HG02678 (cell line): ENCODE data around the gene LRRC9.
"Not testable (repeated sequence)": the region's sequence is repeated elsewhere in the genome, so short reads cannot be mapped to it uniquely, and the experiment has no call there.

ENCODE experiments used
- ATAC-seq: cut with Tn5 transposase; IDR thresholded peaks from one replicate; pipeline ENCODE4 v1.9.1; 2021; ENCODE audit warnings: mild to moderate bottlenecking, moderate library complexity; ENCODE audit not compliant: unreplicated experiment

The LRRC9 gene

DNA sequence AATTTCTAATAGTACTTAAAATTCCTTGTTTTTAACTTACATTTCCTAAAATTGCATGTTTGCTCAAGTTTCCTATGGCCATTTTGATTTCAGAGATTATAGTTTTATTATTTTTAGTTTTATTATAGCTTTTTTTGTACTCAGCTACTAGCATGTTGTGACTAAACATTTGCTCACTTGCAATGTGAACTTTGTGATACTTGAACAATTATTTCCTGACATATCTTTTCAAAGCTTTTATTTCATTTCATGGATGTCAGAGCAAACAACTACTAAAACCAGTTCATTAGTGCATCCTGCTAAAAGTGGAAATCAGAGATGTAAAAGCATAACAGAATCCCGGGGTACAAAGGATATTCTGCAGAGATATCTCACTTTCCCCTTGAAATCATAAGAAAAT is 138.1 kb downstream of the LRRC9 start:
- no peak for ATAC-seq

DNA sequence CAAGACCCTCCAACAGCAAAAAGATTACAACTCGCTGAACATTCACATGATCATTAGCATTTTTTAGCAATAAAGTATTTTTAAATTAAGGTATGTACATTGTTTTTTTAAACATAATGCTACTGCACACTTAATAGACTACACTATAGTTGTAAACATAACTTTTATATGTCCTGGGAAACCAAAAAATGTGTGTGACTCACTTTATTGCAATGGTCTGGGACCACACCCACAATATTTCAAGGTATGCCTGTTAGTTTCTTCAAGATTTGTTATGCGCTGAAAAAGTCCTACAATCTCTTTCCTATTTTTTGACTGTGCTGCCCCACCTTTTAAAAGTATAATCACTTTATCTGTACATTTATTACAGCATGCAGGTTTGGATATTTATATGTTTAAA is 141.4 kb downstream of the LRRC9 start:
- ATAC-seq = no peak

DNA sequence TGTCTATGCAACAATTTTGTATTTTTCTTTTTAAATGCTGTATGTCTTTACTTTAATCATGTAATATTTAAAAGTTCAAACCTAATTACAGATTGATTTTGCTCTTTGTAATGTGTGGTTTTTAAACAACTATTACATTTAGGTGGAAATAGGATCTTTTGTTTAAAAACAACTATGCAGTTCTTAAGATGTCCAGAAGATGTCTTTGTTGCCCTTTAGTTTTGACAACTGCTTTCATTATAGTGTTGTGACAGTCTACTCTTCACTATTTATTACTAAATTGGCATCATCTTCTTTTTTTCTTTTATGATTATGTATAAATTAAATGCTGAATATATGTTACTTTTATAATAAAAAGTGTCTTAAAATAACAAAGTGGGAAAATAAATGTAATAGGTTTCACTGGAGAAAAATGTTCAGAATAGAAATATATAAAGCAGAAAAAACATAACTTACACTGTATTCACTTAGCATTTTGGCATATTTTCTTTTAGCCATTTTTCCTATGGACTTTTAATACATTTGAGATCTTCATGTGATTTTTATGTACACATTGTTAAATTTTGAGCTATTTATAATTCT is 144.6 kb downstream of the LRRC9 start:
- peak; percentile 57 for ATAC-seq

DNA sequence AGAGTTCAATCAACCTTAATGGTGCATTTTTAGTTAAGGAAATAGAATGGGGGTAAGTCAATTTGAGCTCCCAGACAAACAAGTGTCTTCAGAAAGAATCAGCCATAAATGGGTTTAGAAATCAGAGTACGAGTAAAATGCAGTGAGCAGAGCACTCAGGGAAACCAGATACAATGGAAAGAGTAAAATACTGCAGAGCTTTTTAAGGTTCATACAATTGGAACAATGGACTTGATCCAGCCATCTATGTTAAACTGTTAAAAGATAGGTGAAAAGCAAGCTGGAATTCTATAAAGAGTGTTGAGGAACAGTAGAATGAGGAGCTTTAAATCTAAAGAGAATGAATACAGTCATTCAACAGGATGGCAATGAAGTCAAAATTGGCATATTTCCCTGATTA is 147.9 kb downstream of the LRRC9 start:
- ATAC-seq = no peak

DNA sequence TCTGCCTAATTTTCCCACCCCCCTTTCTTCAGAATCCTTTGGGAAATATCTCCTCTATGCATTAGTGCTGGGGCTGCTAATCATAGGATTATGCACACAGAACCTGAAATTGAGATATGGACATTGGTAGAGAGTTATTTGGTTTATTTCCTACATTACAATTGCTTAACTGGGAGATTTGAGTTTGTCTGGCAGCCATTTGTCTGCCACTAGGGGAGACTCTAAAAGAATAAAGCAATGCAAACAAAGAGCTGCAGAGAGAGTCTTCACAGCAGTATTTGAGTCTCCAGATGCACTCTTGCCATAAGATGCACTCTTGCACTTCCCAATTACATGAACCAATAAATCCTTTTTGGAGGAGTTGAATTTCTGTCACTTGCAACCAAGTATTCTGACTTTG is 159.8 kb downstream of the LRRC9 start:
- no peak for ATAC-seq

DNA sequence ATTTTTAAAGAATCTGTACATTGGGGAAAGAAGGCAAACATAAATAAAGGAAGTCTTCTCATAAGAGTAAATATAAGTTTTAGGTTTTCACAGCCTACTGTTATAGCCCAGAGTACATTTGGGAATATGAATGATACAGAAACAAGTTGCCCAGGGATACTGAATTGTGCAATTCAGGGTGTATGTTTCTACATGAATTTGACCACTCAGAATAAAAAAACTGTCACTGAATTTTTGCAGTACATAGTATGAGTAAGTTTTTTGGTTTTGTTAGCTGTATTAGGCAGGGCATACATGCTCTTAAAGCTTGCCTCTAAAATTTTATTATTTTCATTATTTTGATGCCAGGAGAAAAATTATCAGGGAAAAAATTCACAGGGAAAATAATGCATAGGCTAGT is 165.1 kb downstream of the LRRC9 start:
- no peak for ATAC-seq

DNA sequence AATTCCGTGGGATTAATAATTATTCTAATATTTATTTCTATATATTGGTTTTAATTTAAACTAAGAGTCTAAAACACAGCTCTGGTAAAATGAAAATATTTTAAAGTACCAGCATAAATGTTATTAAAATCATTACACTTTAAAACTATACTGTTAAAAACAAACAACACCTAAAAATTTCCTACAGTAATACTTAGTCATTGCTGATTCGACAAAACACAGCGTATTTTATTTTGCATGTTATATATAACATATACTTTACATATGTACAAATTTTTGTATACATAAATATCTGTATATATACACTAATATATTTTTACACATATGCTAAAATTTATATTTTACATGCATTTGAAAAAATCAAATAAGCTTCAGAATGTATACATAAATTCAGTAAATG is 165.7 kb downstream of the LRRC9 start:
- ATAC-seq = no peak

DNA sequence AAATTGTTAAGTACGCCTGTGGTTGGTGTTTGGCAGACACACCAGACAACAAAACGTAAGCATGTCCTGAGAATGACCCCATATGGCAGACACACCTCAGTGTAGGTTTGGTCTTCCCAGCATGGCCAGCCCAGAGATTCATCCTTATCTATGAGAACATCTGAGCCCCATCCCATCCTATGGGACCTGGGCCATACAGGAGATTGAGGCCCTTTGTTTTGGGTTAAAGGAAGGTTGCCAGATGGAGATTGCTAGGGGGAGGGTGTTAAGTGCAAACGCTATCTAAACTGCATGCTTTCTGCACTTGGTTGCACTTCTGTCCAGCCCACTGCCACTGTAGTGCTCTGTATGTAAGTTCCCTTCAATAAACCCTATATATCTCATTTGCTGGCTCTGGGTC is 167.7 kb downstream of the LRRC9 start:
- no peak for ATAC-seq

DNA sequence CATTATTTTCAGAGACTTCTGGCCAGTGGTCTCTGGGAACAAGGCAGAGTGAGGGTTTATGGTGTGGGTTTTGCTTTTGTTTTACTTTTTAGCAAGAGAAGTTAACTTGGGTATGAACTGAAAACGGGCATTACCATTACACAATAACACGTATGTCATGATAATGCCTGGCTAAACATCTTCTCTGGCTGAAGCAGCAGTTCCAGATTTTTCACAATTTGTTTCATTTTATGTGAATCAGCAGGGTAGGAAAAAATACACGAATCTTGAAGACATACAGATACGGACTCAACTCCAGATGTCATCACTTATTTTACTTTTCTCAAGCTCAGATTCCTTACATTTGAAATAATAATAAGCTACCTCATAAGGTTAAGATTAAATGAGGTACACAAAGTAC is 169.3 kb downstream of the LRRC9 start:
- ATAC-seq = no peak

DNA sequence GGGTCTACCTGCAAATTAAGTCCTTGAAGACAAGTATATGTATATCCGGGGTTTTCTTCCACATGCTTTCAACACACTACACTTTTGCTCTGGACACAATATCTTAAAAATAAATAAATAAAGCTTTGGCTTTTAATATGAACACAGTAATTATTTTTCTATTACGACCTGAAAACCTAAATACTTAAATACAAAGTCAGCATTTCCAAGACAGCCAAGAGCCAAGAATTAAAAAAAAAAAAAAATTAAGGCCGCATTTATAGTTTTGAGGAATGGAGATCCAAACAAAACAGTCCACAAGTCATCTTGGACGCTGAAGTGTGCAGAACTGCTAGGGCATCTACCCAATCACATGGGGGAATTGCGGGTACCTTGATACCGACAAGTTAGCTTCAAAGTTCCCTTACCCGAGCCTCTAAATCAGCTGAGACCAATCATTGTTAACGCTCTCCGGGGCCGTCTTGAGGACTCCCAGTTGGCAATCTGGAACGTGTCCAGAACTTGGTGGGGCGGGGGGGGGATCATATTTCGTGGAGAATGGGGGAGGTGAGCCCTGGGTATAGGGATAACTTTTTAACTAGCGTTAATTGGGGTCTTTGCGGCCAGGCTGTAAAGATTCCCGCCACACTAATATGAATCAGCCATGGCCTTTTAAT is 171.0 kb downstream of the LRRC9 start:
- no peak for ATAC-seq

DNA sequence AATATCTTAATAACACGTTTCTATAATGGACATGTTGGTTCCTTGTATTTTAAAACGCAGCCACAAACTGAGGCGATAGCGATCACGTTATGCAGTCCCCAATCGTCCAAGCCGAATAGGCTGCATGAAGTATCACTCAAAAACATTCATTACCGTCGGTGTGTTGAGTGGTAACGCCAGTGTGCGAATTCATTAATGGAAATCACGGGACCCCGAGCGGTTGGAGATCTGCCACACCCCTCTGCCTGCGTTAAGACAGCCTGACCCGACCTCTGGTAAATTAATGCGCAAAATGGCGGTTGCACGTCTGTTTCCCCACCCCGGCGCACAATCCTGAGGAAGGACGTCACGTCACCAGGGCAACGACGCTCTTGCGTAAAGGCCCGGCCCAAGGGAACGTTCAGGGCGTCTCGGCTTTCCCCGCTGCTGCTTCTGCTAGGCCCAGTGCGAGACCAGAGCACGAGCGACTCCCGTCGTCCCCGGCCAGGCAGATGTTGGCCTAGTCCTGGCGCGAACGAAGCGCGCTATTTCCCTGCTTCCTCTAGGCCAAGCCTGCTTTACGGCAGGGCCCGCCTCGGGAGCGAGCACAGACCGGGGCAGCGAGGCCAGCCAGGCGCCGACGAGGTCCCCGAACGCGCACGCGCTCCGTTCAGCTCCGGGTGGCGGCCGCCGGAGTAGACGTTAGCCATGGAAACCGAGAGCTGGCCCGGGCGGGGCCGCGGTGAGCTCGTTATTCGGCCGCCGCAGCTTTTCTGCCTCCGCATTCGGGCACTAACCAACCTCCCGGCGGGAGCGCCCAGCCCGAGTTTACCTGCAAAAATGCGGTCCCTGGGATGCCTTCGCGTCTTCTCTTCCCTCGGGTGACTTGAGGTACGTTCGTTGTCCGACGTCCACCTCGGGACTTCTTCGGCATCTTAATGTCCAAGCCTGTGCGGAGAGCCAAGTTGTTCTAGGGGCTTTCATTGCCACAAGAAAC is 171.9 kb downstream of the LRRC9 start, which contains the start of gene PCNX4:
Gene PCNX4, plus strand, starts transcription at position 374 of the 976 bp plus-strand sequence. CDS start 15,716 bp downstream, outside the sequence.
- ATAC-seq = peak; percentile 95

DNA sequence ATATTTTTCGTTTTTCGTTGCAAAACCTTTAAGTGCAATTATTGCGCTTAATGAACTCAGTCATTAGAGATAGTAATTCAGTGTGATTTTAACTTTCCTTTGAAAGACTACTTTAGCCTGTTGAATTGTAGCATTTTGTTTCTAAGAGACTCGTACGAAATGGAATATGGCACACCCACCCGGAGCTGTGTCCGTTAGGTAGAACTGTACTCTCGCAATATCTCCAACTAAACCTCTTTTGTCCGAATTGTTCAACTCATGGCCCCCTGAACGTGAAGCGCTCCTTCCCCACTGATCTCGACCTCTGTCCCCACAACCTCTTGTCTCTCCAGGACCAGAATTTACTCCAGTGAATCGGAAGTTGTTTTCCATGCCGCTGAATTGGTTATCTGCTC is 172.6 kb downstream of the LRRC9 start:
- ATAC-seq = no peak

DNA sequence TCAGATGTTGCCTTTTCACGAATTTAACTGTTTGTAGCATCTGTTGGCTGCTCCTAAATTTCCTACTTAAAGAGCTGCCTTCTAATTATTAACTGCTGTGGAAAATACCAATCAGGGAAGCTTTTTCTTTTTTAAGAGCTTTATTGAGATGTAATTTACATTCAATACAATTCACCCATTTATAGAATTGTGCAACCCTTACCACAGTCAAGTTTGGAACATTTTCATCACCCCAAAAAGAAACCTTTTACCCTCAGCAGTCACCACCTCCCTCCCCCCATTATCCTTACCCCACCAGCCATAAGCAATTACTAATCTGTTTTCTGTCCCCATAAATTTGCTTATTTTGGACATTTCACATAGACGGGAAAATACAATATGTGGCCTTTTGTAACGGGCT is 173.1 kb downstream of the LRRC9 start:
- ATAC-seq = no peak

DNA sequence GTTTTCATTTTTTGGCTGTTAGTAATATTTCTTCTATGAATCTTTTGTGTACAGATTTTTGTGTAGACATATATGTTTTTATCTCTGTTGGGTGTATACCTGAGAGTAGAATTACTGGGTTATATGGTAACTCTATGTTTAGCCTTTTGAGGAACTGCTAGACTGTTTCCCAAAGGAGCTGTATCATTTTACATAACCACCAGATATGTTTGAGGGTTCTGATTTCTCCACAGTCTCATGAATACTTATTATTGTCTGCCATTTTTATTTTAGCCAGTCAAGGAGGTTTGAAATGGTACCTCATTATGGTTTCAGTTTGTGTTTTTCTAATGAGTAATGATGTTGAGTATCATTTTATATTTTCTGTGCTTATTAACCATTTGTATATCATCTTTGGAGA is 173.7 kb downstream of the LRRC9 start:
- ATAC-seq = no peak

DNA sequence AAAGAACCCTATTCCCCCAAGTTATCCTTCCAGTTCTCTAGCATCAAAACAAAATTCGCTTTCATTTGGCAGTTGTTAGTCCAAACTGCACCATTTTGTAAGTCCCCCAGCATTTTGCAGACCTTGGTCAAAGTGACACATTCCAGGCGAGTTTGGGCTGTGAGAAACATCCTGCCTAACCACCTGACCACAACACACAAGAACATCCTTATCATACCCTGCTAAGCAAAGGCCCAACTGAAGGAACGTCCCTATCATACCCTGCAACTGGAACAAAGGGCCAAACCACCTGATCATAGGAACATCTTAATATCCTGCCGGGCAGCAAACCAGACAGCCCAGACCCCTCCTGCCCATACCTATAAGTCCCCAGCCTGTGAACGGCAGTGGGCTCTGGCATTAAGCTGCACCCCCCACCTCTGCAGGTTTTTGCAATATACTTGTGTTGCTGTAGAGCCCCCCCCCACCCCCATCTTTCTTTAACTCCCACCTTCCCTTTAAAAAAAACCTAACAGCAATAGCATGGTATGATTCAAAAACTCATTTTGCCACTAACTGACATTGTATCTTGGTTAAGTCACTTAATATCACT is 174.5 kb downstream of the LRRC9 start:
- no peak for ATAC-seq

DNA sequence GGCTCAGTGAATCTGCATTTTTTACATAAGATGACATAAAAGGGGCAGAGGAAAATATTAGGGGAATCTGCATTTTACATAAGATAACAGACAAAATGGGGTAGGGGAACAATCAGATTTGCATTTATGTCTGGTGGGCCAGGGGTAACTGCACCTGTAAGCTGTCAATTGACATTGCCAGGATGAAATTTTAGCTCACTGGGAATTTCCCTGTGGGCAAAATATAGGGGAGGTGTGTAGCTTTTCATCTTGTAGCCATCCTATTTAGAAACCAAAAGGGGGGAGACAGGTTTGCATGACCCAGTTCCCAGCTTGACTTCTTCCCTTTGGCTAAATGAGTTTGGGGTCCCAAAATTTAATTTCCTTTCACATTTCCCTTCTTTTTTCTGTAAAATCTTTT is 175.3 kb downstream of the LRRC9 start:
- ATAC-seq = no peak

DNA sequence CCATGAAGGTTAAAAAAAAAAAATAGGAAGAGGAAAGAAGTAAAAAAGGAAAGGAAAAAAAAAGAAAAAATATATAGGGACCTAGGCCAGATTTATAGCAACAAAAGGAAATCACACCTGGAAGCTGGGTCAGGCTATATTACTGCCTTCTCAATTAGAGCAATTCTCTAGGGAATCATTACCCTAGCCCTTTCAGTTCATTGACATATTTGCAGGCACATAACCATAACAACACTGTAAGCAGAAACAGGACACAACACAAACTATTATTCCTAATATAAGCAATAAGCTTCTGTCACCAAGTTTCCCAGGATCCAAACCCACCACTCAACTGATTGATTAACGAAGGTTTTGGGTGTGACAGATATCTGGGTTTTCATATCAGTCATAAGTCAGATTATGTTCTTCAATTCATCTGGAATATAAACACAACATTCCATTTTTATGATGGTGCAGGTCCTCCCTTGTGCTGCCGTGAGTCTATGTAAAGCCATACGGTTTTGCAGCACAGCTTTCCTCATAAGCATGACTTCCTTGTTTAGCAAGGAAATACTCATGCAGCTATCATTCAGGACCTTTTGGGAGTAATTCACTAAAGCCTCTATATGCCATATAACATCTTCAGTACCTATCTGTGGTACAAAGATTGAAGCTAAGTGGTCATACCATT is 176.0 kb downstream of the LRRC9 start:
- no peak for ATAC-seq

DNA sequence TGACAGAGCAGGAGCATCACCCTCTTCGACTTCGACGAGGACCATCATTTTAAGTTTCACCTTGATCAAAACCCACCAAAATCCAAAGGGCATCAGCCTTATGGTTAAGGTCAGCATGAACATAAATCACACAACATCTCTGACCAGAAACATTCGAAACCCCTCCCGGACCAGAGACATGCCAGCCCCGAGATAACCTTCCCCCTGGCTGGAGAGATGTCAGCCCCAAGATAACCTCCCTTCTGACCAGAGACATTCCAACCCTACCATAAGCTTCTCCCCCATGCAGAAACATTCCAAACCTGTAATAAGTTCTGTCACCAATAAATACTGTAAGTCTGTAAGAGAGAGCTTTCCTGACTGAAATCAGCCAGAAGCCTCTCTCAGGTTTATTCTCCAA is 178.0 kb downstream of the LRRC9 start:
- no peak for ATAC-seq

DNA sequence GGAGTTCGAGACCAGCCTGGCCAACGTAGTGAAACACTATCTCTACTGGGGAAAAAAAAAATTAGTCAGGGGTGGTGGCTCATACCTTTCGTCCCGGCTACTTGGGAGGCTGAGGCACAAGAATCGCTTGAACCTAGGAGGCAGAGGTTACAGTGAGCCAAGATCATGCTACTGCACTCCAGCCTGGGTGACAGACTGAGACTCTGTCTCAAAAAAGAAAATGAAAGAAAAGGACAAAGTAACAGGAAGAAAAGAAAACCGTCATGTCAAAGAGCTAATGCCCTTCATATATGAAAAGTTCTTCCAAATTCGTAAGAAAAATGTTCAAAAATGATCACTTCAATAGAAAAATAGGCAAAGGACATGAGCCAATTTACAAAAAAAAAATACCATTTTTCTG is 179.9 kb downstream of the LRRC9 start:
- ATAC-seq = not testable (repeated sequence)

DNA sequence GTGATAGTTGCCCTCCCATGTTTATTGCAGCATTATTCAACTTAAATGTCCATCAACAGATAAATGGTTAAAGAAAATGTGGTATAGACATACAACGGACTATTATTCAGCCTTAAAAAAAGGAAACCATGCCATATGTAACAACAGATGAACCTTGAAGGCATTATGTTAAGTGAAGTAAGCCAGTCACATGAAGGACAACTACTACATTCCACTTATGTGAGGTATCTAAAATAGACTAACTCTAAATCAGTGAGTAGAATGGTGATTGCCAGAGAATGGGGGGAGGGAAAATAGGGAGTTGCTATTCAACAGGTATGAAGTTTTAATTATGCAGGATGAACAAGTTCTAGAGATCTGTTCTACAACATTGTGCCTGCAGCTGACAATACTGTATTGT is 181.8 kb downstream of the LRRC9 start:
- no peak for ATAC-seq

DNA sequence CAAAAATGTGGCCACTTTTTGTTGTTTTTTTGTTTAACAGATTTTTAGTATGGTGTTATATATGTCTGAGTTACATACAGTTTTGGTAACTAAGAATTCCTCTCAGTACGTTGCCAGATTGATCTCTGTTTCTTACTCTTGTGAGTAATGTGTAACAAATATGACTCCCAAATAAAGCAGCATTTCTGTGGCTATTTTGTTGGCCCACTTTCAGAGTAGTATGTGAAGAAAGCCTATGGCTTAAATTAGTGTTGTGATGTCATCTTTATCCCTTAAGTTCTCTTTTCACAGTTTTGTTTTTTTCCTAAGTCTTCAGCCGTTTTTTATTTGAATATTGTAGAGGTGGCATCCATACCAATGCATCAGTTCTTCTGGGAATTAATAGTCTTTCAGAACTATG is 182.4 kb downstream of the LRRC9 start:
- ATAC-seq = no peak
